Activated naive CD4-positive, alpha-beta T cell treated with anti-CD3 and anti-CD28 coated beads, Interleukin-2, amount 10 ng/mL, durations not matched to agents 5 hours and 36 hours (primary cell): ENCODE measurements around the gene VWA5B2. TPM values are rescaled to one million over a fixed set of nuclear protein-coding genes. Genes with fewer than 3 reads are reported as not detected.

ENCODE experiments used
- microRNA-seq: library from miRNA; unstranded; fragments of <30 nt; microRNA quantifications from one replicate; pipeline ENCODE4 v1.2.0, GENCODE V29; 2022; ENCODE audit warnings: borderline microRNAs expressed, borderline replicate concordance
- total RNA-seq, 2 experiments: library from RNA; stranded (reverse); gene quantifications; one replicate each; pipeline ENCODE4 v1.2.3, GENCODE V29; 2021

VWA5B2 gene
- total RNA-seq: not detected

DNA sequence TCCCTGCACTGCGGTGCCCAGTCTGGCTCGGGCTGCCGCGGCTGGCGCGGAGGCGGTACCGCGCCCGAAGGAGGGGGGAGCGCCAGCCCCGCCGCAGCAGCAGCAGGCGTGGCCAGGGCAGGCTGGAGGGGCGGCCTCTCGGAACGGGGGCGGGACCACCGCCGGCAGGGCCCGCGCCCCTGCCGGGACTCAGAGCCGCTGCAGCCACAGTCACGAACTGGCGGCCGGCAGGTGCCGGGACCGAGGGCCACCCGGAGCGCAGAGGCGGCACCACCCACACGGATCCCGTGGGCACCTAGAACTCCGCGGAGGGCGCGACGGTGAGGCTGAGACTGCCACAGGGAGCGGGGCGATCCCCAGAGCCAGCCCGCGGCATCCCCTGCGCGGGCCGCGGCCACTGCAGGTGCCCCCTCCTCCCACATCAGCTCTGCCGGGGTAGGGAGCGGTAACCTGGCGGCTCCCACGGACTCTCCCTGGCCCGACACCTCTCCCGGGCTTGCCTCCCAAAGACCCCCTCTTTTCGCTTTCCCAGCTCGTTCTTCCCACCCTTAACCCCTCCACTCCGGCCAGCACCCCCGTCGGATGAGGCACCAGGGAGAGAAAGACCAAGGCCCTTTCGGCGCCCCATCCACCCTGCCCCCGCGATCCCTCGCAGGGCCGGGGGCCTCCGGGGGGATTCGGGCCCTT lies at the start of gene VWA5B2:
TSS of gene VWA5B2 (plus strand) at position 192 of the 687 bp plus-strand sequence. CDS start 944 bp downstream, outside the sequence.

DNA sequence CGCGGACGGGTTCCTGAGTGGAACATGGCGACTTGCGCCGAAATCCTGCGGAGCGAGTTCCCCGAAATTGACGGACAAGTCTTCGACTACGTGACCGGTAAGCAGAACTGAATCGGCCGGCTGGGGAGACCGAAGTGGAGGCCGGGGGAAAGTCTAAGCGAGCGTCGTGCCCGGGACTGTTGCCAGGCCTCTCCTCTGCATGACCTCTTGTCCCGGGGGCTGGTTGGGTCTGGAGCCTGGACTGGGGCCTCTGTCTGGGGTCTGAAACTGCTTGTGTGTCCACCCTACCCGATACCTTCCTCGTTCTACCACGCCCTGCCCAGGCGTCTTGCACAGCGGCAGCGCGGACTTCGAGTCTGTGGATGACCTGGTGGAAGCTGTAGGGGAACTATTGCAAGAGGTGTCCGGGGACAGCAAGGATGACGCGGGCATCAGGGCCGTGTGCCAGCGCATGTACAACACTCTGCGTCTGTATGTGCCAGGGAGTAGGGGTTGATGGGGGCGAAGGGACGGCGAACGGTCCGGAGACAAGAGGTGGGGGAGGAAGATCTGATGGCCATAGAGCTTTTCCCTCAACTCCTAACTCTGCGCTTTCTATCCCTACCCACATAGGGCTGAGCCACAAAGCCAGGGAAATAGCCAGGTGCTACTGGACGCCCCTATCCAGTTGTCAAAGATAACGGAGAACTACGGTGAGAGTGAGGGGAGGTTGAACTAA lies 43.0 kb upstream of the VWA5B2 start, which contains the start of gene ABCF3:
TSS of gene ABCF3 (plus strand) at position 16 of the 718 bp plus-strand sequence. CDS start at position 25, 9 bp downstream.

DNA sequence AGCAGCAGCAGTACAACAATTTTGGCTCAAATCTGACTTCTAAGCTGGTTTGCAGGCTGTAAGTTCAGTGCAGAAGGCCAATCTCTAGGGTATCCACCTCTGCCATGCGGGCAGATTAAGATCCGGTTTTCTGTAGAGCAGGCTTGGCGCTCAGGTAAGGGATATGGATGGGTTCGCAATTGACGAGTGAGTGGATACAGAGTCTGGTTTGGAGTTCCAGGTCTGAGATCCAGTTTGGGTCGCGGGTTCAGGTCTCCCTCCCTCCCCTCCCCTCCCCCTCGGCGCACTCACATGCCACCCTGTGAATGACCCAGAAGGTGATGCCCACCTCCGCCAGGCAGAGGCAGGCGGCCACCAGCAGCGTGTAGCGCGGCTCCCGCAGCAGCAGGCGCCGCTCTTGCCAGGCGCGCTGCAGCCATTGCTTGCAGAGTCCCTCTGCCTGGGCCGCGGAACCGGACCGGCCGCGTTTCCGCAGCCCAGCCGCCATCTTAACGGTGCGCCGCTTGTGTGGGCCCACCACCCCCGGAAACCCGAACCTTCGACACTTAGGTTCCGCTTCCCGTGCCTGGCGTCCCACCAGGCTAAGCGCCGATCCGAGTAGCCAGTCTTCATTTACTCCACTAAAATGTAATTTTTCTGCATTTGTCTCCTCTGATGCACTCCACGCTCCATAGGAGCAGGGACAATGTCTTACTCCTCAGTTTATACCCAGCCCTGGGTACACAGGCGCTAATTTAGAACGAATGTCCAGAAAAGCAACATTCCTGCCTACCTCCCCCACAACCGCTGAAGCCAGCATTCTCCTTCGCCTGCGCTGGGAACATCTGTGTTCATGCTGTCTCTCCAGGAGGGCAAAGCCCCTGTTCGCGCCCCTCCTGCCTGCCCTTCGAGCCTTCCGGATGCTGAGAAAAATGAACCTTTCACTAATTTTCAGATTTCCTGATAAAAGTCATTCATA lies 19.3 kb downstream of the VWA5B2 start, which contains the start of gene ALG3:
TSS of gene ALG3 (minus strand) at position 509 of the 958 bp plus-strand sequence. CDS start at position 487, 22 bp downstream.

DNA sequence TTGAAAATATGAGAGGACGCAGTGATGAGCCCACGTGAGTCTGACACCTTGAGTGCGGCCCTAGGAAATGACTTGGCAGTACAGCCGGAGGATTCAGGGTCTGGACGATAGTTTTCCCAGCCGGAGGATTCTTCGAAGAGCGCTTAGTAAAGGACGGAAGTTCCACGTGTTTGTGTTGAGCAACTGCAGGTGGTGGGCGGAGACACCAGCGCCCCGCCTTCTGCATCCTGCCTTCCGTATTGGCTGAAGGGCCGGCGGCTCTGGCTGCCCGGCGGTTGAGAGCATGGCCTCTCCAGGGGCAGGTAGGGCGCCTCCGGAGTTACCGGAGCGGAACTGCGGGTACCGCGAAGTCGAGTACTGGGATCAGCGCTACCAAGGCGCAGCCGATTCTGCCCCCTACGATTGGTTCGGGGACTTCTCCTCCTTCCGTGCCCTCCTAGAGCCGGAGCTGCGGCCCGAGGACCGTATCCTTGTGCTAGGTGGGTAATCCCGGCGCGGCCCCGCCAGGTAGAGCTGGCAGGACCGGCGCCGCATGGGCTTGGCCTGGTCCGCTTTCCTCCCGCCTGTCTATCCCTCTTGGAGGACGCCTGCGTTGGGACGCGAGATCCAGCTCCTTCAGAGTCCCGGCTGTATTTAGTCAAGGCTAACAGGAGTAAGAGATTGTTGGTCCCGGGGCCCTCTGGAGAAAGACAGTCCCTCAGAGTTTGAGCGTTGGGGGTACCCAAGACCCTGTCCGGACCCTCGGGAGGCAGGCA lies 20.2 kb downstream of the VWA5B2 start, which contains the start of gene EEF1AKMT4:
TSS of gene EEF1AKMT4 (plus strand) at position 261 of the 755 bp plus-strand sequence. CDS start at position 284, 23 bp downstream.

DNA sequence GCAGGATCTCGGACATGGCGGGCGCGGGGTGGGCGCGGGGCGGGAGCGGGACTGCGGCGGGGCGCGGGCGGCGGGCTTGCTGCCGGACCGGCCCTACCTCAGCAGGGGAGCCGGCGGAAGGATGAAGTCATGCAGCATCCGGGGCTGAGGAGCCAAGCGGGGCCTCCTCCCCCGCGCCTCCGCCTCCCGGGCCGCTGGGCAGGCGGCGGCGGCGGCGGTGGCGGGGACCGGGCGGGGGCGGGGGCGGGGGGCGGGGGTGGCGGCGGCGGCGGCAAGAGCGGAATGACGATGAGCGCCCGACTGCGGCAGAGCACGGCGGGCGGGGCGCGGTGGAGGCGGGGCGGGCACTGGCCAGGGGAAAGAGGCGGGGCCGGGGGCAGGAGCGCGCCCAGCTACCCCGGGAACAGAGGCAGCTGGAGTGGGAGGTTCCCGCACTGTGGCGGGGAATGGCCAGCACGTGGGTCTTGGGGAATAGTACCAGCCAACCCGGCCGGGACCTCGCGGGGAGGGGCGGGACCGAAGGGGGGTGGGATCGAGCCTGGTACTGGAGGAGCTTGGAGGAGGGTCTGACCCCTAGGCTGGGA lies 32.0 kb downstream of the VWA5B2 start, which contains the start of gene CAMK2N2:
TSS of gene CAMK2N2 (minus strand) at position 284 of the 584 bp plus-strand sequence. CDS start at position 16, 268 bp downstream.

DNA sequence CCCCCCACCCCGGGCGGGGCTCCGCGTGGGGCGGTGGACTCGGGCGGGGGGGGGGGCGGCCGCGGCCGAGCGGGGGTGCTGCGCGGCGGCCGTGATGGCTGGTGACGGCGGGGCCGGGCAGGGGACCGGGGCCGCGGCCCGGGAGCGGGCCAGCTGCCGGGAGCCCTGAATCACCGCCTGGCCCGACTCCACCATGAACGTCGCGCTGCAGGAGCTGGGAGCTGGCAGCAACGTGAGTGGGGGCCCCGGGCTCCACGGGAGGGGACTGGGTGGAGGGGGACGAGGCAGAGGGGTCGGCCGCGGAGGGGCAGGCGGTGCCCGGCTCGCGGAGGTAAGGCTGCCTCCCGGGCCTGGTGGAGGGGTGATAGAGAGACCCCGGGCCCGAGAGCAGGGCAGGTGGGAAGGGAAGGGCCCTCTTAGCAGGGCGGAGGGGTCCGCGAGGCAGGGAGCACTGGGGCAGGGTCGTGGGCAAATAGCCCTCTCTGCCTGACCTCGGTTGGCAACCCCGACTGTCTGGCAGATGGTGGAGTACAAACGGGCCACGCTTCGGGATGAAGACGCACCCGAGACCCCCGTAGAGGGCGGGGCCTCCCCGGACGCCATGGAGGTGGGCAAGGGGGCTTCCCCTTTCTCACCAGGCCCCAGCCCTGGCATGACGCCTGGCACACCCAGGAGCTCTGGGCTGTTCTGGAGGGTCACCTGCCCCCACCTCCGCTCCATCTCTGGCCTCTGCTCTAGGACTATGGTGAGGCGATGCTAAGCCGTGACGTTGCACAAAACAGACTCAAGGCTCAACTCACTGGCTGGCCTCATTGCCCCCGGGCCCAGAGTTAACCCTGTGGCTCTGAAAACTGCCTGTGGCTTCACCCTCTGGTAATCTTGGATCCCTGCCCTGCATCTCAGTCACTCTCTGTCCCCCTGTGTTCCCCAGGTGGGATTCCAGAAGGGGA lies 46.9 kb downstream of the VWA5B2 start, which contains the start of gene ECE2:
TSS of gene ECE2 (plus strand) at position 62 of the 950 bp plus-strand sequence. CDS start at position 194, 132 bp downstream.

Small RNAs within 50 kb of the gene (microRNA-seq; reads per million reads assigned to microRNA genes)
- not detected for gene MIR1224

Other genes with a start within 250 kb of the VWA5B2 start
- gene ABCC5, start 211.7 kb upstream of the VWA5B2 start, total RNA-seq: 10 to 100 TPM; 22.6 to 23.8 TPM
- gene HTR3D, start 197.8 kb upstream of the VWA5B2 start, total RNA-seq: not detected
- gene HTR3C, start 176.5 kb upstream of the VWA5B2 start, total RNA-seq: not detected
- gene HTR3E, start 132.5 kb upstream of the VWA5B2 start, total RNA-seq: not detected
- 10 to 100 TPM; 48.1 to 51.4 TPM for gene EIF2B5, start 94.2 kb upstream of the VWA5B2 start, total RNA-seq
- 10 to 100 TPM; 33.3 to 37.5 TPM for gene DVL3, start 74.2 kb upstream of the VWA5B2 start, total RNA-seq
- 100 to 1,000 TPM; 199 to 214 TPM for gene AP2M1, start 54.7 kb upstream of the VWA5B2 start, total RNA-seq
- 10 to 100 TPM; 60.4 TPM for gene ABCF3, start 43.4 kb upstream of the VWA5B2 start, total RNA-seq
- gene ALG3, start 19.4 kb downstream of the VWA5B2 start, total RNA-seq: 10 to 100 TPM; 37.9 to 41.2 TPM
- gene EEF1AKMT4, start 20.1 kb downstream of the VWA5B2 start, total RNA-seq: 1 to 10 TPM; 3.3 to 4.3 TPM
- gene CAMK2N2, start 32.0 kb downstream of the VWA5B2 start, total RNA-seq: not detected
- not detected for gene ECE2, start 46.4 kb downstream of the VWA5B2 start, total RNA-seq
- 100 to 1,000 TPM; 150 to 153 TPM for gene PSMD2, start 69.7 kb downstream of the VWA5B2 start, total RNA-seq
- 100 to 1,000 TPM; 240 to 246 TPM for gene EIF4G1, start 85.0 kb downstream of the VWA5B2 start, total RNA-seq
- 1 to 10 TPM; 5.8 to 6.1 TPM for gene FAM131A, start 108.0 kb downstream of the VWA5B2 start, total RNA-seq
- gene CLCN2, start 132.0 kb downstream of the VWA5B2 start, total RNA-seq: 1 to 10 TPM; 3.1 to 4.1 TPM
- gene POLR2H, start 132.1 kb downstream of the VWA5B2 start, total RNA-seq: 10 to 100 TPM; 74.2 to 78.3 TPM
- not detected for gene THPO, start 148.6 kb downstream of the VWA5B2 start, total RNA-seq
- not detected for gene CHRD, start 150.5 kb downstream of the VWA5B2 start, total RNA-seq